OCI-LY1 (cell line): ENCODE data around the gene CD247.

Experiments used
- H2AFZ ChIP-seq: fragments of 200-600 bp; sonication (generic), shearing (Covaris generic); 2 replicates; pipeline ENCODE4 v1.6.0; 2014; ENCODE audit warnings: antibody characterized with exemption, mild to moderate bottlenecking, low read length
- H3F3A ChIP-seq: fragments of 200-600 bp; sonication (generic), shearing (Covaris generic); 2 replicates; pipeline ENCODE4 v1.6.0; 2014; ENCODE audit warnings: mild to moderate bottlenecking, antibody characterized with exemption, low read length, moderate library complexity; ENCODE audit not compliant: insufficient read depth
- H3K27ac ChIP-seq: fragments of 200-600 bp; sonication (generic); 2 replicates; pipeline ENCODE4 v1.5.1; 2014; ENCODE audit warnings: low read length, mixed run types, mild to moderate bottlenecking, low read depth; ENCODE audit not compliant: poor library complexity, severe bottlenecking
- H3K27me3 ChIP-seq: fragments of 200-600 bp; sonication (generic); 2 replicates; pipeline ENCODE4 v1.6.0; 2014; ENCODE audit warnings: antibody characterized with exemption, mild to moderate bottlenecking, low read length, moderate library complexity; ENCODE audit not compliant: insufficient read depth
- H3K36me3 ChIP-seq: fragments of 200-600 bp; sonication (generic); 2 replicates; pipeline ENCODE4 v1.6.1; 2014; ENCODE audit warnings: mild to moderate bottlenecking, antibody characterized with exemption, low read length, moderate library complexity, mixed read lengths; ENCODE audit not compliant: insufficient read depth
- H3K4me1 ChIP-seq: fragments of 200-600 bp; sonication (generic); 2 replicates; pipeline ENCODE4 v1.5.1; 2014; ENCODE audit warnings: mild to moderate bottlenecking, low read length, moderate library complexity; ENCODE audit not compliant: insufficient read depth, severe bottlenecking
- H3K4me2 ChIP-seq: fragments of 200-600 bp; sonication (generic), shearing (Covaris generic); 2 replicates; pipeline ENCODE4 v1.6.1; 2014; ENCODE audit warnings: low read length
- H3K4me3 ChIP-seq: fragments of 200-600 bp; sonication (generic); 2 replicates; pipeline ENCODE4 v1.5.1; 2014; ENCODE audit warnings: low read length, low read depth, mild to moderate bottlenecking, mixed read lengths; ENCODE audit not compliant: poor library complexity, severe bottlenecking
- H3K79me2 ChIP-seq: fragments of 200-600 bp; shearing (Covaris generic); 2 replicates; pipeline ENCODE4 v1.6.1; 2016; ENCODE audit warnings: mixed run types, low read length, mixed read lengths; ENCODE audit not compliant: insufficient read depth
- H3K9ac ChIP-seq: fragments of 200-600 bp; sonication (generic), shearing (Covaris generic); 2 replicates; pipeline ENCODE4 v1.6.1; 2014; ENCODE audit warnings: mild to moderate bottlenecking, low read length, mixed read lengths
- H3K9me2 ChIP-seq: fragments of 200-600 bp; sonication (generic), shearing (Covaris generic); 2 replicates; pipeline ENCODE4 v1.6.1; 2014; ENCODE audit warnings: low read depth, mild to moderate bottlenecking, low read length, mixed read lengths
- H3K9me3 ChIP-seq: fragments of 200-600 bp; shearing (Covaris generic); 2 replicates; pipeline ENCODE4 v1.6.1; 2014; ENCODE audit warnings: low read length, mixed read lengths
- H4K20me1 ChIP-seq: fragments of 200-600 bp; sonication (generic), shearing (Covaris generic); 2 replicates; pipeline ENCODE4 v1.6.0; 2016; ENCODE audit warnings: mild to moderate bottlenecking, low read length; ENCODE audit not compliant: insufficient read depth
- CTCF ChIP-seq: fragments of 200-600 bp; sonication (generic), shearing (Covaris generic); IDR thresholded peaks from 2 replicates; pipeline ENCODE4 v1.5.1; 2017; ENCODE audit warnings: mild to moderate bottlenecking, antibody characterized with exemption, low read length, moderate library complexity, mixed read lengths
- EZH2 ChIP-seq: fragments of 200-600 bp; sonication (generic), shearing (Covaris generic); IDR thresholded peaks from 2 replicates; pipeline ENCODE4 v1.8.0; 2017; ENCODE audit warnings: borderline replicate concordance, mixed run types, mild to moderate bottlenecking, antibody characterized with exemption, low read length, moderate library complexity, mixed read lengths

CD247 gene

GRCh38 chr1:167472752-167473521, 45.4 kb downstream of the CD247 start:
- Histone ChIP-seq H3K27me3 (no peaks in the 10 kb centered on the region), H3K4me3 (no peak overlapping the region), H3K4me1 (peaks cover 13% of the 10 kb centered on the region), H3K36me3 (no peaks in the 10 kb centered on the region; the same call in 1 of the 2 replicates), H3K27ac (no peak overlapping the region), H3K79me2 (no peaks in the 10 kb centered on the region), H3K9ac (no peak overlapping the region), H3K9me3 (0 out of 2 replicates have a peak, but pooled peaks cover 2% of the 10 kb centered on the region), H4K20me1 (no peaks in the 10 kb centered on the region), H2AFZ (no peak overlapping the region), H3F3A (no peaks in the 10 kb centered on the region), H3K4me2 (no peak overlapping the region), H3K9me2 (no peaks in the 10 kb centered on the region)
- TF ChIP-seq EZH2 (no peak), CTCF (no peak)

DNA sequence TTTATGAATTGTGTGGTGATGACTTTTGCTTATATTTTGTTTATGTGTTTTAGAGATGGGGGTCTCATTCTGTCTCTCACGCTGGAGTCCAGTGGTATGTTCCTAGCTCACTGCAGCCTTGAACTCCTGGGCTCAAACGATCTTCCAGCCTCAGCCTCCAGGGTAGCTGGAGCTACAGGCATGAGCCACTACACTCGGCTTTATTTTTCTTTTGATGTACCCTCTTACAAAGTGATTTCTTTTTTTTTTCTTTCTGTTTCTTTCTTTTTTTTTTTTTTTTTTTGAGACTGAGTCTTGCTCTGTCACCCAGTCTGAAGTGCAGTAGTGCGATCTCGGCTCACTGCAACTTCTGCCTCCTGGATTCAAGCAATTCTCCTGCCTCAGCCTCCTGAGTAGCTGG, 46.8 kb downstream of the CD247 start:
- Histone ChIP-seq H3K4me2 (no peak overlapping the region), H4K20me1 (no peaks in the 10 kb centered on the region), H3K9me3 (0 out of 2 replicates have a peak, but pooled peaks cover 2% of the 10 kb centered on the region), H3K9me2 (no peaks in the 10 kb centered on the region), H3K27ac (no peak overlapping the region), H3K79me2 (no peaks in the 10 kb centered on the region), H3K36me3 (no peaks in the 10 kb centered on the region; the same call in 1 of the 2 replicates), H3K4me3 (no peak overlapping the region), H2AFZ (no peak overlapping the region), H3F3A (no peaks in the 10 kb centered on the region), H3K4me1 (peaks cover 13% of the 10 kb centered on the region), H3K27me3 (no peaks in the 10 kb centered on the region), H3K9ac (no peak overlapping the region)
- TF ChIP-seq CTCF (no peak), EZH2 (no peak)

GRCh38 chr1:167469280-167469965, 48.9 kb downstream of the CD247 start:
- no peaks in the 10 kb centered on the region for H4K20me1 ChIP-seq
- no peaks in the 10 kb centered on the region for H3K9me3 ChIP-seq
- H2AFZ ChIP-seq = no peak overlapping the region
- H3K4me1 ChIP-seq = peaks cover 12% of the 10 kb centered on the region
- no peak overlapping the region for H3K27ac ChIP-seq
- H3K27me3 ChIP-seq = no peaks in the 10 kb centered on the region
- no peak for TF ChIP-seq CTCF
- TF ChIP-seq EZH2 = no peak
- no peaks in the 10 kb centered on the region for H3K36me3 ChIP-seq
- no peak overlapping the region for H3K4me3 ChIP-seq
- no peaks in the 10 kb centered on the region for H3K79me2 ChIP-seq
- no peak overlapping the region for H3K4me2 ChIP-seq
- no peaks in the 10 kb centered on the region for H3K9me2 ChIP-seq
- H3F3A ChIP-seq = no peaks in the 10 kb centered on the region
- H3K9ac ChIP-seq = no peak overlapping the region
